Measurements from ENCODE around the gene PDE7B. TPM values are rescaled to one million over a fixed set of nuclear protein-coding genes. Genes with fewer than 3 reads are reported as not detected.

The PDE7B gene
- total and polyA plus RNA-seq, 2 of the 13 experiments (the other 11 are each of a cell fraction or from before 2014, with no cell fraction given): not detected

DNA sequence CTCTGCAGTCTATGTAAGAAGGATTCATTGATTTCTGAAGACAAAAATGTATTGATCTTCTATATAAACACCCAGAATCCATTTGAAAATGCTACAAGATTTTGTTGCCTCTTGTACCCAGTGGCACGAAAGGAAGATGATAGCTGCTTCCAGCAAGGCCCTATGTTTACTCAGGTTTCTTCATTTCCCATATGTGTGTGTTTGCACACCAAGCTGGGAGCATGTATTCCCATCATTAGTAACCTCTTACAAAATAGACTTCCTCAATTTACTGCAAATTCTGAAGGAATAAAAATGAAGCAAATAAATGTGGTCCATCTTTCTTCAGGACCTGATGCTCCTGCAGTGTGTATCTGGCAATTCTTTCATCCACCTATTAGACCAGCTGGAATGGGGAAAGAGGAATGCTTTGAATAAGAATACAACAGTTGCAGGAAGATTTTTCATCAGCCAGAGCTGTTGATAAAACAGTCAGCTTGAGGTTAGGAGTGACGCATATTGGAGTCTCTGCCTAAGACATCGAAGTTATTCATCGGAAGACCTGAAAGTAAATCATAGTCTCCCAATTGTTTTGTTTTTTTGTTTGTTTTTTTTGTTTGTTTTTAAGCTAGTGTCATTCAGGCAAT lies 132.3 kb downstream of the PDE7B start (continued):
- TF ChIP-seq, protein P1, sequence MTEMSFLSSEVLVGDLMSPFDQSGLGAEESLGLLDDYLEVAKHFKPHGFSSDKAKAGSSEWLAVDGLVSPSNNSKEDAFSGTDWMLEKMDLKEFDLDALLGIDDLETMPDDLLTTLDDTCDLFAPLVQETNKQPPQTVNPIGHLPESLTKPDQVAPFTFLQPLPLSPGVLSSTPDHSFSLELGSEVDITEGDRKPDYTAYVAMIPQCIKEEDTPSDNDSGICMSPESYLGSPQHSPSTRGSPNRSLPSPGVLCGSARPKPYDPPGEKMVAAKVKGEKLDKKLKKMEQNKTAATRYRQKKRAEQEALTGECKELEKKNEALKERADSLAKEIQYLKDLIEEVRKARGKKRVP (CRISPR knock-in tag; IDR thresholded peaks at IDR 0.05): no peak
- no peak for TF ChIP-seq ZNF589 (CRISPR knock-in tag; conservative IDR thresholded peaks at IDR 0.05)
- no peak for TF ChIP-seq MBD4 (IDR thresholded peaks at IDR 0.05; ENCODE audit: borderline replicate concordance, low read length)

DNA sequence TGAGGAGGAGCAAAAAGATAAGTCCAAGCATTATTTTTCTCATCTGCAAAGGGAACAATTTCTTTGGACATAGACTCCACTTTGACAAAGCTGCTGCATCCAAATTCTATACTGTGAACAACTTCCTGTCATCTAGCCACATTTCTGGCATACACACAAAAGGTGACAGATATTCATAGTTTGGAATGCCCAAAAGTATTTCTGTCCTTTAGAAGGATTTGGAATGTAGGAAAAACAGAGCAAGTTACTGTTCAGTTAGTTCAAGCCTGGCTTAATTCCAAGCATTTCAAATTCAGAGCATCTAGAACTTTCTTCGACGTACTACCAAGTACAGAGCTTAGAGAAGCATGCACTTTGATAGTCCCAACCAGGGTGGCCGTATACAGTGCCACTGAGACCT lies 134.0 kb downstream of the PDE7B start:
- no peak for DNase-seq (ENCODE audit: low spot score)
- no peaks in the 10 kb centered on the region for H3K27me3 ChIP-seq (ENCODE audit: control insufficient read depth in 1 of 2, insufficient read depth in 2 of 2, low read length in 2 of 2)
- CTCF ChIA-PET (ENCODE audit: low intra/inter-chr PET ratio, low total read pairs): no interaction called here
- TF ChIP-seq RFXAP (CRISPR knock-in tag; IDR thresholded peaks at IDR 0.05; ENCODE audit: borderline replicate concordance) (no peak), ZNF292 (CRISPR knock-in tag; IDR thresholded peaks at IDR 0.05; ENCODE audit: borderline replicate concordance, low read depth) (no peak), JUND (CRISPR knock-in tag; IDR thresholded peaks at IDR 0.05) (no peak), THYN1 (CRISPR knock-in tag; IDR thresholded peaks at IDR 0.05; ENCODE audit: borderline replicate concordance, low read depth) (no peak), ZNF619 (CRISPR knock-in tag; IDR thresholded peaks at IDR 0.05) (no peak), ZBTB7B (CRISPR knock-in tag; IDR thresholded peaks at IDR 0.05) (no peak), MLLT10 (CRISPR knock-in tag; IDR thresholded peaks at IDR 0.05) (no peak), ARHGAP35 (CRISPR knock-in tag; IDR thresholded peaks at IDR 0.05; ENCODE audit: borderline replicate concordance) (no peak), ZNF703 (CRISPR knock-in tag; IDR thresholded peaks at IDR 0.05; ENCODE audit: borderline replicate concordance) (no peak)
- TF ChIP-seq, protein P1 (CRISPR knock-in tag; IDR thresholded peaks at IDR 0.05): no peak
- H3K9ac ChIP-seq (ENCODE audit: insufficient read depth, low read depth, low read length): no peak overlapping the region
- no TSS peak for BruUV-seq (replicated peaks)
- intact Hi-C loops (cut with micrococcal nuclease; ENCODE audit: unreplicated experiment): no loop called here
- in situ Hi-C loops (cut with HindIII; ENCODE audit: extremely low pct_ligation_motif_present, low pct_unique_long_range_greater_than_20kb): no loop called here
- no peak overlapping the region for H3K27ac ChIP-seq (ENCODE audit: extremely low read length, insufficient read depth, low read length)
- H3K36me3 ChIP-seq (replicated peaks in 1 of 2; ENCODE audit: control insufficient read depth in 1 of 2, insufficient read depth in 2 of 2, low read length in 2 of 2): no peaks in the 10 kb centered on the region
- ATAC-seq: no peak
- no peak overlapping the region for H3K4me2 ChIP-seq (ENCODE audit: low read depth, low read length)
- FAIRE-seq: no peak
- H3K4me1 ChIP-seq (ENCODE audit: insufficient read depth, low read length): no peaks in the 10 kb centered on the region
- H3K9me3 ChIP-seq (ENCODE audit: low read length): no peaks in the 10 kb centered on the region
- WGBS (ENCODE audit: low lambda C conversion rate): 27% methylated on average over 3 of the region's 3 CpGs
- POLR2A ChIA-PET: no interaction called here
- H4K20me1 ChIP-seq (ENCODE audit: insufficient read depth, low read length): no peaks in the 10 kb centered on the region
- no peak overlapping the region for H2AFZ ChIP-seq (ENCODE audit: low read length)
- no peak overlapping the region for H3K4me3 ChIP-seq (replicated peaks in 1 of 3; ENCODE audit: insufficient read depth in 1 of 3, low read depth in 2 of 3, low read length in 3 of 3)
- H3K79me2 ChIP-seq (ENCODE audit: insufficient read depth, low read length): no peaks in the 10 kb centered on the region
